GM12878 (cell line): ENCODE measurements around the gene PRPSAP1. TPM values are rescaled to one million over a fixed set of nuclear protein-coding genes. Genes with fewer than 3 reads are reported as not detected.

ENCODE experiments used
- ATAC-seq: fragments of 200-7000 bp; cut with Tn5 transposase; 3 replicates; pipeline ENCODE4 v1.9.1; 2020; ENCODE audit warnings: mild to moderate bottlenecking, moderate library complexity
- BruUV-seq: library from RNA; stranded (reverse); fragments of 400-500 nt; replicated peaks from 2 replicates; lab custom pipeline; 2021; lab: Mats Ljungman, UMichigan
- CTCF ChIA-PET: fragments of 300-600 bp; sonication (Branson Sonifier 250); formaldehyde crosslinking; extraction: SDS; loops from one replicate; lab custom pipeline; 2021; ENCODE audit warnings: inconsistent platforms; lab: Yijun Ruan, JAX
- POLR2A ChIA-PET: fragments of 350-600 bp; formaldehyde crosslinking; extraction: SDS; loops from one replicate; lab custom pipeline; 2021; ENCODE audit warnings: inconsistent platforms; lab: Charles Lee
- RAD21 ChIA-PET: fragments of 300-600 bp; sonication (Branson Sonifier 250); formaldehyde crosslinking; loops from one replicate; lab custom pipeline; 2023; ENCODE audit warnings: antibody characterized with exemption; ENCODE audit not compliant: unreplicated experiment; lab: Charles Lee
- SMC1A ChIA-PET: fragments of 300-600 bp; sonication (Branson Sonifier 250); formaldehyde crosslinking; loops from one replicate; lab custom pipeline; 2023; ENCODE audit not compliant: unreplicated experiment, uncharacterized antibody; lab: Charles Lee
- DNase-seq: peaks from one replicate; pipeline ENCODE4 v3.0.0-alpha.2; 2011; ENCODE audit warnings: low read depth, low spot score
- FAIRE-seq: peaks from 3 replicates; lab custom pipeline; 2011; peaks lifted over from hg19 to GRCh38; lab: Jason Lieb, UNC
- H2AFZ ChIP-seq: 2 replicates; pipeline ENCODE4 v1.6.0; 2011; ENCODE audit warnings: low read depth, low read length, control low read depth; ENCODE audit not compliant: control insufficient read depth
- H3K27ac ChIP-seq: 2 replicates; pipeline ENCODE4 v1.5.1; 2011; ENCODE audit warnings: control low read depth; ENCODE audit not compliant: control insufficient read depth, insufficient read depth
- H3K27me3 ChIP-seq, 2 experiments: replicated peaks in 1 of 2; 2 replicates each; pipeline versions ENCODE4 v1.6.0 to v1.6.1; 2011; ENCODE audit warnings: low read length in 1 of 2; ENCODE audit not compliant: control insufficient read depth in 2 of 2, insufficient read depth in 2 of 2
- H3K36me3 ChIP-seq, 2 experiments: 2 replicates each; pipeline ENCODE4 v1.5.1; 2011; ENCODE audit warnings: low read length in 1 of 2; ENCODE audit not compliant: control insufficient read depth in 2 of 2, insufficient read depth in 2 of 2
- H3K4me1 ChIP-seq: 2 replicates; pipeline ENCODE4 v1.6.1; 2011; ENCODE audit warnings: mild to moderate bottlenecking, low read length, moderate library complexity, mixed read lengths; ENCODE audit not compliant: control insufficient read depth, insufficient read depth
- H3K4me2 ChIP-seq: 2 replicates; pipeline ENCODE4 v1.6.0; 2011; ENCODE audit warnings: control low read depth; ENCODE audit not compliant: control insufficient read depth, insufficient read depth
- H3K4me3 ChIP-seq: fragments of 200-600 bp; sonication (generic); 2 replicates; pipeline ENCODE4 v1.5.1; 2016
- H3K79me2 ChIP-seq: 2 replicates; pipeline ENCODE4 v1.6.0; 2011; ENCODE audit warnings: low read length; ENCODE audit not compliant: control insufficient read depth, insufficient read depth
- H3K9ac ChIP-seq: 2 replicates; pipeline ENCODE4 v1.8.0; 2011; ENCODE audit warnings: low read length, control low read depth, mixed read lengths; ENCODE audit not compliant: control insufficient read depth, insufficient read depth
- H3K9me3 ChIP-seq: replicated peaks from 3 replicates; pipeline ENCODE4 v1.5.1; 2011; ENCODE audit warnings: mild to moderate bottlenecking, low read length; ENCODE audit not compliant: control insufficient read depth, insufficient read depth
- H4K20me1 ChIP-seq: 2 replicates; pipeline ENCODE4 v1.6.0; 2011; ENCODE audit not compliant: control insufficient read depth, insufficient read depth
- BHLHE40 ChIP-seq, 2 experiments: fragments of 450-650 bp in 1 of 2; IDR thresholded peaks; 2 replicates each; pipeline ENCODE4 v1.6.1; 2011 to 2017; ENCODE audit warnings: low read depth in 2 of 2, borderline replicate concordance in 1 of 2, improper control_type of control experiment in 1 of 2, low read length in 1 of 2, mild to moderate bottlenecking in 1 of 2
- CHD2 ChIP-seq: IDR thresholded peaks from 2 replicates; pipeline ENCODE4 v1.6.1; 2011; ENCODE audit warnings: low read depth, low read length, improper control_type of control experiment, borderline replicate concordance
- EGR1 ChIP-seq, 2 experiments: IDR thresholded peaks; 1 replicate in 1 of 2; 2 replicates in 1 of 2; pipeline ENCODE4 v1.6.1; 2011 to 2012; ENCODE audit warnings: low read depth in 2 of 2, low read length in 2 of 2, borderline replicate concordance in 1 of 2, mild to moderate bottlenecking in 1 of 2, moderate library complexity in 1 of 2
- ETV6 ChIP-seq, 2 experiments: fragments of 450-650 bp in 1 of 2; IDR thresholded peaks in 1 of 2; conservative IDR thresholded peaks in 1 of 2; 2 replicates each; pipeline ENCODE4 v1.6.1; 2014; ENCODE audit warnings: antibody characterized with exemption in 1 of 2, borderline replicate concordance in 1 of 2, low read depth in 1 of 2, mild to moderate bottlenecking in 1 of 2, moderate library complexity in 1 of 2
- EZH2 ChIP-seq: IDR thresholded peaks from 2 replicates; pipeline ENCODE4 v1.6.1; 2012; ENCODE audit warnings: low read depth, mild to moderate bottlenecking, control low read depth, inconsistent platforms, low read length, borderline replicate concordance; ENCODE audit not compliant: control insufficient read depth
- GATAD2B ChIP-seq: fragments of 450-650 bp; conservative IDR thresholded peaks from 2 replicates; pipeline ENCODE4 v1.6.1; 2017; ENCODE audit warnings: low read depth, mild to moderate bottlenecking, moderate library complexity
- HDAC6 ChIP-seq: fragments of 200-600 bp; sonication (generic); IDR thresholded peaks from one replicate; pipeline ENCODE4 v1.8.0; 2017; ENCODE audit warnings: antibody characterized with exemption; ENCODE audit not compliant: unreplicated experiment
- STAT3 ChIP-seq: IDR thresholded peaks from 2 replicates; pipeline ENCODE4 v1.6.1; 2011; ENCODE audit warnings: low read depth, low read length, improper control_type of control experiment
- WGBS: methylation state at CpG from one replicate; pipeline ENCODE4 v1.1.6; 2016; ENCODE audit warnings: low lambda C conversion rate; ENCODE audit not compliant: insufficient replicate concordance, insufficient coverage; ENCODE audit errors: missing lambda C conversion rate; 5-methylcytosine and 5-hydroxymethylcytosine counted together
- in situ Hi-C: fragments of 300-500 bp; cut with MboI; formaldehyde crosslinking; loops from 9 replicates; pipeline ENCODE4 v1.14.3; 2018; ENCODE audit warnings: mixed read lengths
- intact Hi-C: fragments of 100-400 bp; cut with micrococcal nuclease; formaldehyde crosslinking; loops from one replicate; pipeline ENCODE4 v1.14.2; 2022; ENCODE audit not compliant: unreplicated experiment
- polyA plus RNA-seq, 11 experiments: library from polyadenylated mRNA; depleted of rRNA in 4 of 11; unstranded in 6 of 11; stranded (reverse) in 5 of 11; fragments of >200 nt; fragmentation: Nextera tagmentation in 4 of 11; fragmentation: Illumina TruSeq in 1 of 11; extraction: Ambion mirVana in 4 of 11; extraction: Trizol in 1 of 11; gene quantifications; 1 replicate in 1 of 11; 2 replicates in 10 of 11; pipeline versions ENCODE4 v1.2.1 to v1.2.3, GENCODE V29; 2011 to 2016; ENCODE audit warnings: inconsistent platforms in 2 of 11, missing spikeins in 2 of 11, low read depth in 1 of 11
- total RNA-seq, 4 experiments: library from RNA; depleted of rRNA in 3 of 4; stranded (reverse); fragments of >200 nt in 3 of 4; fragmentation: Illumina TruSeq in 1 of 4; extraction: Trizol in 1 of 4; gene quantifications; 2 replicates each; pipeline versions ENCODE4 v1.2.1 to v1.2.3, GENCODE V29; 2013 to 2021
- TF ChIP-seq, protein P1 (sequence below): IDR thresholded peaks from 2 replicates; pipeline ENCODE4 v1.6.1; 2012; ENCODE audit warnings: low read depth, low read length, improper control_type of control experiment
- TF ChIP-seq, protein P2 (sequence below): fragments of 450-650 bp; formaldehyde crosslinking; IDR thresholded peaks from 2 replicates; pipeline ENCODE4 v1.4.0; 2022; ENCODE audit warnings: mild to moderate bottlenecking, moderate library complexity

Gene PRPSAP1
- total and polyA plus RNA-seq, 10 of the 15 experiments (the other 5 are each of a cell fraction or from before 2014, with no cell fraction given), result 15.8 to 84.2 (median 44.2) TPM

GRCh38 chr17:76382803-76383545 lies 29.3 kb upstream of the PRPSAP1 start:
- ChIA-PET RAD21 (interaction anchor here (0.5 kb wide), 1 partner anchor 26 kb away, joined by 6 read pairs; no protein-coding TSS in a partner anchor), SMC1A (interaction anchor here (1.9 kb wide), 1 partner anchor 15 kb away, joined by 6 read pairs; no protein-coding TSS in a partner anchor), CTCF (interaction anchor here (4.2 kb wide), 1 partner anchor 30 kb away, joined by 23 read pairs; the partner anchor contains the start of gene PRPSAP1), POLR2A (no interaction called here)
- Histone ChIP-seq H3K9ac (peak overlapping the region; percentile 34; the same call in 1 of the 2 replicates), H3K27me3 (peaks cover 2 to 6% of the 10 kb centered on the region in 2 experiments; a peak in 2 of 4 replicates), H3K36me3 (no peaks in the 10 kb centered on the region), H2AFZ (peak overlapping the region; percentile 75), H3K9me3 (no peaks in the 10 kb centered on the region), H3K4me1 (peaks cover 24% of the 10 kb centered on the region), H3K4me3 (peak overlapping the region; percentile 75), H4K20me1 (no peaks in the 10 kb centered on the region), H3K27ac (no peak overlapping the region), H3K4me2 (peak overlapping the region; percentile 99), H3K79me2 (no peaks in the 10 kb centered on the region)
- FAIRE-seq (no peak), ATAC-seq (peak; percentile 49), DNase-seq (no peak)
- no TSS peak for BruUV-seq
- in situ Hi-C loops (no loop called here), intact Hi-C loops (loop anchor here (10.0 kb wide), 1 partner anchor 258 kb away; no protein-coding TSS in a partner anchor)
- WGBS, result 6% methylated on average over 67 of the region's 80 CpGs
- TF ChIP-seq, protein P1, sequence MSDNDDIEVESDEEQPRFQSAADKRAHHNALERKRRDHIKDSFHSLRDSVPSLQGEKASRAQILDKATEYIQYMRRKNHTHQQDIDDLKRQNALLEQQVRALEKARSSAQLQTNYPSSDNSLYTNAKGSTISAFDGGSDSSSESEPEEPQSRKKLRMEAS, result no peak; the same call in 1 of the 2 replicates
- TF ChIP-seq BHLHE40 (IDR thresholded peaks at IDR 0.05; ENCODE audit: borderline replicate concordance in 1 of 2, low read depth in 2 of 2, low read length in 1 of 2), result 0 out of 4 replicates have a peak, but pooled peaks of 1 of the 2 experiments have one; percentile 1
- TF ChIP-seq CHD2, result no peak
- TF ChIP-seq STAT3, result no peak
- TF ChIP-seq EGR1 (IDR thresholded peaks at IDR 0.05; ENCODE audit: borderline replicate concordance in 1 of 2, low read depth in 2 of 2, low read length in 2 of 2), result peak in 1 of 2 experiments; percentile 80; a peak in 1 of 3 replicates
- peak; percentile 21; the same call in 1 of the 2 replicates for TF ChIP-seq GATAD2B
- TF ChIP-seq HDAC6, result peak; percentile 89
- TF ChIP-seq EZH2, result no peak
- no peak for TF ChIP-seq ETV6 (conservative IDR thresholded peaks at IDR 0.05 in 1 of 2, IDR thresholded peaks at IDR 0.05 in 1 of 2; ENCODE audit: borderline replicate concordance in 1 of 2, low read depth in 1 of 2)
- TF ChIP-seq, protein P2, sequence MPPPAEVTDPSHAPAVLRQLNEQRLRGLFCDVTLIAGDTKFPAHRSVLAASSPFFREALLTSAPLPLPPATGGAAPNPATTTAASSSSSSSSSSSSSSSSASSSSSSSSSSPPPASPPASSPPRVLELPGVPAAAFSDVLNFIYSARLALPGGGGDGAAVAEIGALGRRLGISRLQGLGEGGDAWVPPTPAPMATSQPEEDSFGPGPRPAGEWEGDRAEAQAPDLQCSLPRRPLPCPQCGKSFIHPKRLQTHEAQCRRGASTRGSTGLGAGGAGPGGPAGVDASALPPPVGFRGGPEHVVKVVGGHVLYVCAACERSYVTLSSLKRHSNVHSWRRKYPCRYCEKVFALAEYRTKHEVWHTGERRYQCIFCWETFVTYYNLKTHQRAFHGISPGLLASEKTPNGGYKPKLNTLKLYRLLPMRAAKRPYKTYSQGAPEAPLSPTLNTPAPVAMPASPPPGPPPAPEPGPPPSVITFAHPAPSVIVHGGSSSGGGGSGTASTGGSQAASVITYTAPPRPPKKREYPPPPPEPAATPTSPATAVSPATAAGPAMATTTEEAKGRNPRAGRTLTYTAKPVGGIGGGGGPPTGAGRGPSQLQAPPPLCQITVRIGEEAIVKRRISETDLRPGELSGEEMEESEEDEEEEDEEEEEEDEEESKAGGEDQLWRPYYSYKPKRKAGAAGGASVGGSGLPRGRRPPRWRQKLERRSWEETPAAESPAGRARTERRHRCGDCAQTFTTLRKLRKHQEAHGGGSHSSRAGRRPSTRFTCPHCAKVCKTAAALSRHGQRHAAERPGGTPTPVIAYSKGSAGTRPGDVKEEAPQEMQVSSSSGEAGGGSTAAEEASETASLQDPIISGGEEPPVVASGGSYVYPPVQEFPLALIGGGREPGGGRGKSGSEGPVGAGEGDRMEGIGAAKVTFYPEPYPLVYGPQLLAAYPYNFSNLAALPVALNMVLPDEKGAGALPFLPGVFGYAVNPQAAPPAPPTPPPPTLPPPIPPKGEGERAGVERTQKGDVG (CRISPR knock-in tag), result no peak
